Tongue (tissue), 2 donors: ENCODE results near the gene ZBP1. TPM values are rescaled to one million over a fixed set of nuclear protein-coding genes. Genes with fewer than 3 reads are reported as not detected.
A peak's percentile ranks its signal among the peaks of the same experiment; 100 is the strongest.
"Not testable (repeated sequence)": the region's sequence is repeated elsewhere in the genome, so short reads cannot be mapped to it uniquely, and the experiment has no call there.

Experiments
- DNase-seq: peaks from one replicate; pipeline ENCODE4 v3.0.0-alpha.2; 2015
- total RNA-seq: library from RNA; depleted of rRNA; stranded (reverse); fragments of >200 nt; gene quantifications from one replicate; pipeline ENCODE4 v1.2.3, GENCODE V29; 2014

Gene ZBP1
- total RNA-seq, 1 donor from 2014 or later: 0.10 TPM

DNA sequence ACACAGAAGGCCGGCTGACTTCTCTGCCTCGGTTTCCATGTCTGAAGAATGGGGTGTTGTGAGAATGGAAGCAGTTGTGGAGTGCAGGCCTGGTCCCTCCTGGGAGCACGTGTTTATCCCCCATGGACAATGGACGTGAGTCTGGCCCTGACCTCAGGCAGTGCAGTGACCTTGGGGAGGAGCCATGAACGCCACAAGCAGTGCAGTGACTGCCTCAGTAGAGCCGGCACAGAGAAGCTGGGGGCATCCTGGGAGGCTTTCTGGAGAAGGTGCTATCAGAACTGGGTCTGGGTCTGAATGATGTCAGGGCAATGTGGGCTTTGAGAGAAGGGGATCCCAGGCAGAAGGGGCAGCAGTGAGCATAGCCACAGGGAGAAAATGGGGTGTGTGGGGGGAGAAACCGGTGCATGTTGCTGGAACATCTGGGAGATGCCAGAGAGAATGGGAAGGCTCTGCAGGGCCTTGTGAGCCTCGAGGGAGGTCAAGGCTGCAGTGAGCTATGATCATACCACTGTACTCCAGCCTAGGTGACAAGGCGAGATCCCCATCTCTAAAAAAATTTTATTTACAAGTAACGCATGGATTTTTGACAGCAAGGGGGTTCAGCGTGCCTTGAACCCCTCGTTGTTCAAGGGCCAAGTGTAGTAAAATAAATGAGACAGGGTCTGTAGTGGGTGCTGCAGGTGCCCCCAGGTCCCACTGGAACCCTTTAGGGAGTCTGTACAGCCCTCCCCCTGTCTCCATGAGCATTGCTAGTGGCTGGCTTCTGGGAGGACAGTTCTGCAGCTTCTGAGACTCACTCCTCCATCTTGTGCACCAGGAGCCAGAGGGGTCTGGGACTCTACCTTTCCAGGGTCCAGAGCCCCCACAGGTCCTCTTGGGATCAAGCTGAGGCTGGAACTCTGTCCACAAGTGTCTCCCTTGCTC lies 27.0 kb upstream of the ZBP1 start:
- DNase-seq: no peak

DNA sequence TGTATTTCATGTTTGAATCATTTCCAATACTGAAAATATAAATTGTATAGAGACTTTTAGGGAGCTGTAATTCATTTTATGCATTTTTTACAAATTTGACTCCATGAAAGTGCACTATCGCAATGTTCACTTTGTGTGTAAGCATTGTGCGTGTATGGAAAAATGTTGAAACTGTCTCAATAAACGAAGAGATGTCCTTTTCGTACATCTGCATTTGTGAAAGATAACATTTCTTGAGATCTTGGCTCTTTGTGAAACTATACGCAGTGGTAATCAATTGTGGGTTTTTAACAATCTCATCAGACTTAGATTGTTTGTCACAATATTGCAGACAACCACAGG lies 18.6 kb upstream of the ZBP1 start:
- no peak for DNase-seq

DNA sequence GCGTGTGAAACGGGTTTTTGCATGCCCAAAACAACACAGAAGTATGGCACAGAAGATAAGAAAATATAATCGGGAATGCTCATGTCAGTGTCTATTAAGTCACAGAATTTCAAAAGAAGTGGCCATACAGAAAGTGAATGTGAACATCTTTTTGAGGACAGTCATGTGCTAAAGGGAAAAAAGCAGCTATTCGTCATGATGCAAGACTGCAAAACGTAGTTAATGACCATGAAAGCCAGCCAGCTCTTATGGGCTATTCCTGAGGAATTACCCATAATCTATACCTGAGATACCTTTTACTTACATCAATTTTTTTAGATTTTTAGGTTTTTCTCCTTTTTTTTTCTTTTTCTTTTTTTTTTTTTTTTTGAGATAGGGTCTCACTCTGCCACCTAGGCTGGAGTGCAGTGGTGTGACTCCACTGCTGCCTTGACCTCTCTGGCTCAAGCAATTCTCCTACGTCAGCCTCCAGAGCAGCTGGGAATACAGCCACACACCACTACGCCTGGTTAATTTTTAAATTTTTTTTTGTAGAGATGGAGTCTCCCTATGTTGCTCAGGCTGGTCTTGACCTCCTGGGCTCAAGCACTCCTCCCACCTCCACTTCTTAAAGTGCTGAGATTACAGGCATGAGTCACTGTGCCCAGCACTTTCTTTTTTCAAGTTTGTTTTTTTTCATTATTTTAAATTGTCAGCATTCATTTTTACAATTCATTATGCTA lies 18.1 kb upstream of the ZBP1 start:
- no peak for DNase-seq

DNA sequence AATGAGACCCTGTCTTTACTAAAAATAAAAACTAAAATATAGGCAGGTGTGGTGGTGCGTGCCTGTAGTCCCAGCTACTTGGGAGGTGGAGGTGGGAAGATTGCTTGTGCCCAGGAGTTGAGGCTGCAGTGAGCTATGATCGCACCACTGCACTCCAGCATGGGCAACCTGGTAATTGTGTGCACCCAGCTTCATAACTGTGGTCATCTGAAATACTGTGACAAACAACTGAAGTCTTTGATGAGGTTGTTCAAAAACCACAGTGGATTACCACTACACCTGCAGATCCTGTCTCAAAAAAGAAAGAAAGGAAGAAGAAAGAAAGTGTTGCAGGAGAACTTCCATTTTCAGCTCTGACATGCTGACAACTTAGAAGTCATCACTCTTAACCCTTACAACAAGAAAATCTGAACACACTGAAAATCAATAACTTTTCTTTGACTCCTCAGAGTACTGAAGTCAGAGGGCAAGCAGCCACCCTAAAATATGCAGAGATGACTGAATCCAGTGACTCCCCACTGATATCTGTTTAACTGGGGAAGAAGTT lies 13.8 kb upstream of the ZBP1 start:
- no peak for DNase-seq

DNA sequence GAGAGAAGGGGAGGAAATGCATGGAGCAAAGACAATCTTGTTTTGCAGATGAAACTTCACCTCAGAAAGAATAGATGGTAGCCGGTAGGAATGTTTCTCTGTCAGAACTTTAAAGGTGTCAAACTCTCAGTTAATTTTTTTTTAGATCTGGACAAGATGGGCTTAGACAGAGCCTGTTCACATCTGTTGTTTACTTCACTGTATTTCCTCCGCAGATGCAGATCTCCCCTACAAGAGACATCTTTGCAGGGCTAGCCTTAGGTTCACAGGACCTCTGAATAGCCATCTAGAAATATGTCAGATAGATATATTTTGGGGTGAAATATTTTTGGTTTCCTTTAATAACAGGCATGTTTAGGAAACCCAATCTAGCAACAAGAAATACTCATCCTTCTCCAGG lies 12.1 kb upstream of the ZBP1 start:
- no peak for DNase-seq

DNA sequence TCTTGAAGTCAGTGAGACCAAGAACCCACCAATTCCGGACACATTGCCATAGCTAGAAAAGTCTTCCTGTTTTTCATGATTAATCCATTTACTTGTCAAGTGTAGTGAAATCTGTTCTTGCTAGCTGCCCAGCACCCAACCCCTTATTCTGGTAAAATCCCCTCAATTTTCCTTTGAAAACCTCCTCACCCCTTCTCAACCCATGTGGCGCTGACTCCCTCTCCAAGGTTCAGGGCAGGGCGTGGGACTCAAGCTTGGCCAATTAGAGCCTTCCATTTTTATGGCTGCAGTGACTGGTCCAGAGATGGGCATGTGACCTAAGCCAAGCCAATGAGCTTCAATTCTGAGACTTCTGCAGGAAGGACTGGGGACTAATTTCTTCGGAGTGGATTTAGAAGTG lies 9.8 kb upstream of the ZBP1 start:
- no peak for DNase-seq

DNA sequence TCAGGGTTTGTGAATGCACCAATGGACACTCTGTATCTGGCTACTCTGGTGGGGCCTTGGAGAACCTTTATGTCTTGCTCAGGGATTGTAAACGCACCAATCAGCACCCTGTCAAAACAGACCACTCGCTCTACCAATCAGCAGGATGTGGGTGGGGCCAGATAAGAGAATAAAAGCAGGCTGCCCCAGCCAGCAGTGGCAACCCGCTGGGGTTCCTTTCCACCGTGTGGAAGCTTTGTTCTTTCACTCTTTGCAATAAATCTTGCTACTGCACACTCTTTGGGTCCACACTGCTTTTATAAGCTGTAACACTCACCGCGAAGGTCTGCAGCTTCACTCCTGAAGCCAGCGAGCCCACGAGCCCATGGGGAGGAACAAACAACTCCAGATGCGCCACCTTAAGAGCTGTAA lies 9.3 kb upstream of the ZBP1 start:
- not testable (repeated sequence) for DNase-seq

DNA sequence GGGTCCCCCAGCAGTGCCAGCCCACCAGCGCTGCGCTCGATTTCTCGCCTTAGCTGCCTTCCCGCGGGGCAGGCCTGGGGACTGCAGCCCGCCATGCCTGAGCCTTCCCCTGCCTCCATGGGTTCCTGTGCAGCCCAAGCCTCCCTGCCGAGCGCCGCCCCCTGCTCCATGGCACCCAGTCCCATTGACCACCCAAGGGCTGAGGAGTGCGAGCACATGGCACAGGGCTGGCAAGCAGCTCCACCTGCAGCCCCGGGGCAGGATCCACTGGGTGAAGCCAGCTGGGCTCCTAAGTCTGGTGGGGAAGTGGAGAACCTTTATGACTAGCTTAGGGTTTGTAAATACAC lies 8.7 kb upstream of the ZBP1 start:
- not testable (repeated sequence) for DNase-seq

DNA sequence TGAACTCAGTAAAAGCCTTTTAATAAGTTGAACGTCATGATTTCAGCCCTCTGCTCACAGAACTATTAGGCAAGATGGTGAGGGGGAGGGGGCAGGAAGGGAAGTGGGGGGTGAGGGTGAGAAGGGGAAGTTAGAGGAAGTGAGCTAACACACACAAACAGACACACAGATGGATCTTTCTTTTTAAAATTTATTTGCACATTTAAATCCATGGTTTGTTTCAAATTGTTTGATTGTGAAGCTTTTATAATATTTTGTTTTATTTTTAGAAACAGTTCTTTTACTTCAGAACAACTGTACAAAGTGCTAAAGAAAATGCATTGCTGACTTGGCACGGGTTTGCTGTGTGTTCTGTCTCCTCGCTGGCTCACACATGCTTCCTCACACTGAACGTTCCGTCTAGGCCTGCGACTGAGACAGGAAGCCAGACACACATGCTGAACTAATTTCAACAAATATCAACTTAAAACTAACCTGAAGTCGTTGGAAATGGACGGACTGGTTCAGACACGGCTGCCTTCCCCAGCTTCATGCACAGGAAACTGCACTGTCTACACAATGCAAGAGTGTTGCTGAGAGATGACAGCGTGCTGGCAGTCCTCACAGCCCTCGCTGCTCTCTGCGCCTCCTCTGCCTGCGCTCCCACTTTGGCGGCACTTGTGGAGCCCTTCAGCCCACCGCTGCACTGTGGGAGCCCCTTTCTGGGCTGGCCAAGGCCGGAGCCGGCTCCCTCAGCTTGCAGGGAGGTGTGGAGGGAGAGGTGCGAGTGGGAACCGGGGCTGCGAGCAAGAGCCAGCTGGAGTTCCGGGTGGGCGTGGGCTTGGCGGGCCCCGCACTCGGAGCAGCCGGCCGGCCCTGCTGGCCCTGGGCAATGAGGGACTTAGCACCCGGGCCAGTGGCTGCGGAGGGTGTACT lies 8.1 kb upstream of the ZBP1 start:
- DNase-seq: peak; percentile 84

DNA sequence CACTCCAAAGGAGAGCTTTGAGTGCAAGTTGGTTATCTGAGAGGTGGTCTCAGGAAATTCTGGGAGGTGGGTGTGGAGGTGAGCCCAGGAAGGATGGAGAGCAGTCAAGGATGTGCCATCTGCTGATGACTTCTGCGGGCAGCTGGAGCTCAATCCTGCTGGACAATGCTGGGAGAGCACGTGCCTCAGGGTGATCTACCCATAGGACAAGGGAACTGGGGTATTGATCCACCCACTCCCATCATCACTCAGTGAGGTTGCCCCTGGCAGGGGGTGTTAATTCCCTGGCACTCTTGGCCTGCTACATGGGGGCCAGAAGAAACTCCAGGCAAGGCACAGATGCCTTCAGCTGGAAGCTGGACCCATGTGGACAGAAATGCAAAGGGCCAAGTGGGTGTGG lies 7.1 kb upstream of the ZBP1 start:
- DNase-seq: no peak

DNA sequence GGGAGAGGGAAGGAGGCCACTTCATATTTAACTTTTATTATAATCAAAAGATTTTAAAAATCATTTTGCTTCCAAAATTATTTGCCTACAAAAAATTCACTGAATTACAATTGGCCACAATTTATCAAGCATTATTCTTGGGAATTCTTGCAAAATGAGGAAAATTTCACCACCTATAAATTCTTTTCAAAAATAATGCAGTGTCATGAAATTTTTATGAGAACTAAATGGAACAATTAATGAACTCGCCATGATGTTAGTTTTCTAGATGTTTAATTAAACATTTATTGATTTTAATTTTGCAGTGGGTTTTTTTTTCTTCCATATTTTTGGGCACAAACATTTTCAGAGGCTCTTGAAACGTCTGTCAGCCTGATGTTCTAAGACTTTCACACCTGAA lies 5.8 kb upstream of the ZBP1 start:
- DNase-seq: no peak

DNA sequence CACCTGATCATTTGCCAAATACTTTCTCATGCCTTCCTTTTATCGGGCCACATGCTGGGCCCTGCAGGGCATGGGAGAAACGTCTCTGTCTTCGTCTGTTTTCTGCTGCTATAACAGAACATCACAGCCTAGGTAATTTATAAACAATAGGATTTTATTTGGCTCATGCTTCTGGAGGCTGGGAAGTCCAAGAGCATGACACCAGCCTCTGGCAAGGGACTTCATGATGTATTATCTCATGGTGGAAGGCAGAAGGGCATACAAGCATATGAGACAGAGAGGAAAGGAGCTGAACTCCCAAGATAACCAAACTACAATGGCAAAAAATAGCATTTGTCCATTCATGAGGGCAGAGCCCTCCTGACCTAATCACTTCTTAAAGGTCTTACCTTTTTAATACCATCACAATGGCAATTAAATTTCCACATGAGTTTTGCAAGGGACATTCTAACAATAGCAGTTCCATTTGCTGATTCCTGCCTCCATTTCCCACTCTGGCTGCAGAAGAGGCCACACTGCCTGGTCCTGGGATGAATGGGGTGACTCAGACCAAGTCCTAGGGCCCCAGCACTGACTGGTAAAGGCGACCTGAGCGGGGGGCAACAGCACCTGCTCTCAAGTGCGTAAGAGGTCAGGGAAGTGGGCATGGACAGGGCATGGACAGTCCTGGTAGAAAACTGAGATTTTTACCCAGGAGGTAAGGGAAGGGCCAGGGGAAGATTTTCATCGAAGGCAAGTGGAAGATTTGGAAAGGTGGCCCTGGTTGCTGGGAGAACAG lies 5.1 kb upstream of the ZBP1 start:
- DNase-seq: no peak

DNA sequence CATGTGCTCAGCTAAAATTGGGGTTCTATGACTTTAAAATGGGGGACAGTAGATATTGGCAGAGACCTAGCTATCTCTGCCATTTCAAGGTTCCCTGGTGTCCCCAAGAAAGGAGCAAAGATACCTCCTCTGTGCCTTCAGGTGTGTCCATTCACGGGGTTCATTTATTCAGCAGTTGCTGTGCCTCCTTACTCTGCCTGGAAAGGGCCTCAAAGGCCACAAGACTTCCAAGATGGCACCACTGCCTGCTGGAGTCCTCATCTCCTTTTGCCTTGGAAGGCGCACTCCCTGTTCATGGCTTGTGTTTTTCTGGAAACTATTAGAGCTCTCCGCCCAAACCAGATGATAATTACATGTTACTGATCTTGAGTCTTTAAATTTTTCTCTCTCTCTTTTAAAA lies 3.9 kb upstream of the ZBP1 start:
- DNase-seq: no peak

DNA sequence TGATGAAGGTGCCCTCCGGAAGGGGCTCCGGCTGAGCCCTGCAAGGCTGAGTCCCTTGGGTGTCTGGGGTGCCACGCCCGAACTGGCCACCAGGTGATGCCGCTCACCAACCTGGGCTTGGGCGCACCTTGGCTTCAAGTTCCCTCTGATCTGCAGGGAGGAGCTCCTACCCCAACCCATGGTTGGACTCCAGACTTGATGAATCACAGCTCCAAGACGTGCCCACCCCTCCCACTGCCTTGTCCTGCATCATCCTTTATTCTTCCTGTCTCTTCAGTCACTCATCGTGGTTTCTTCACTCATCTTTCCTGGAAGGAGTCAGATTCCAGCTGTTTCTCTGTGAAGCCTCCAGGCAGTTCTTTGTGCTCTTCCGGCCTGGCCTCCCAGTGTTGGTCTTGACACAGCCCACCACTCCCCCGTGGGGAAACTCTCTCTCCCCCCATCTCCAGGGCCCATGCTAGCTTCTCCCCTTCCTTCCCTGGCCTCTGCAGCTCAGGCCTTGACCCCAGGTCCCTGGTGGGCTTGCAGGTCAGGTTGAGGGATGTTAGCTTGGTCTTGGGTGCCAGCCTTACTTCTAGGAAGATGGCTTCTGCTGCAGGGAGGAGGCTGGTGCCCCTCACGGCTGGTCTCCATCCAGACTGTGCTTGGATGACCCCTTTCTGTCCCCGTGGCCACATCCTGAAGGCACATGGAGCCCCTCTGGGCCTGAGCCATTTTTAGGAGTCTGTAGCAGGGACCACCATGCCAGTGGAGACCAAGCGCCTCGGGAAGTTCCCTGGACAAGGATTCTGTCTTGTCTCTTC lies 2.6 kb upstream of the ZBP1 start:
- DNase-seq: peak; percentile 37

DNA sequence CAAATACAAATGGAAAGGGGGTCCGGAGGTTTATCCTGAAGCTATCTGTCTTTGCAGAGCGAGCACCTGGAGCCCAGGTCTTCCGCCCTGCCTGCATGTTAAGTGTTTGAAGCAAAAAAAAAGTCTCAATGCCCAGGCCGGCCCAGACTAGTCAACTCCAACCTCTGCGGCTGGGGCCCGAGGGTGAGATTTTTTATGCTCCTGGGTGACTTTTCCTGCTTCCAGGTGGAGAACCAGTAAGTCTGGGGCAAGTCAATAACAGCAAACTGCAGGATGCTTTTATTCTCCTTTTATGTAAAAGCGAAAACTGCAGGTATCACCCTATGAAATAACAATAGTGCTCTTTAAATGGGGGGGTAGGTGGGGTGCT lies 2.0 kb upstream of the ZBP1 start:
- DNase-seq: no peak

DNA sequence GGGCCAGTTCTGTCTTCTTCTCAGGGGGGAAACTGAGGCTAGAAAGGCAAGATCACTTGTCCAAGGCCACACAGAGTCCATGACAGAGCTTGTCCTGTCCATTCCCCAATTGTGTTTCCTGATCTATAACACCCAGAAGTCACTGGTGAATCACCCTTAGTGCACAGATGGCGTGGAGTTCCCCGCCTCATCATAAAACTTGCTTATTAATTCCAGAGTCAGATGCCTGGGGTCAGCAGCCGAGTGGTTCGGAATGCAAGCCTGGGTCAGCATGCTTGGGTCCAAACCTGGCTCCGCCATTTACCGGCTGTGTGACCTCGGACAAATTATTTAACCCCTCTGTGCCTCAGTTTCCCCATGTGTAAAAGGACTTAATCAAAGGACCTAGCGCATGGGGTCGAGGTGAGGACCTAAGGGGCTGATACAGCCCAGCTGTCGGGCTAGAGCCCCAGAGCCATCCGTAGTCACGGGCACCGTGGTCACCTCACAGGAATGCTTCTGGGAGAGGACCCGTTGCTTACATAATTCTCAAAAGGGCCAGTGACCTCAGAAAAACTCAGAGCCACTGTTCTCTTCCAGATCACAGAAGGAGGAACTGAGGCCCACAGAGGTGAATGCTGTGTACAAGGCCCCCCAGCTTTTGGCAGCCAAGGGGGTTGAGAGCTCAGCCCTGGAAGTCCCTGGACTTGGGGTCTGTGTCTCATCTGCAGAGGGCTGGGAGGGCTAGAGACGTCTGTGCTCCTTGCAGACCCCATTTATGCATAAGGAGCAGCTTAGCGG lies 1.4 kb upstream of the ZBP1 start:
- DNase-seq: no peak

DNA sequence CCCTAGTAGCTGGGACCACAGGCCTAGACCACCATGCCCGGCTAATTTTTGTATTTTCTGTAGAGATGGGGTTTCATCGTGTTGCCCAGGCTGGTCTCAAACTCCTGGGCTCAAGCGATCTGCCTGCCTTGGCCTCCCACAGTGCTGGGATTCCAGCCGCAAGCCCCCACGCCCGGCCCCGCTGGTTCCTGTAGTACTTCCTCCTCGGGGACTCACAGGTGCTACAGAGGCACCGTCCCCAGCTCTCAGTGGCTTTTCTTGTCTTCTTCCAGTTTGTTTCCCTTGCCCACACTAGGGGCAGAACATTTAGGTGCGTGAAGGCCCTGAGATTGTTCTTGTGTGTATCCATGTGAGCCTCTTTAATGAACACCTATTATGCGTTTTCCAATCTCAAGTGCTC lies 773 bp upstream of the ZBP1 start:
- no peak for DNase-seq

DNA sequence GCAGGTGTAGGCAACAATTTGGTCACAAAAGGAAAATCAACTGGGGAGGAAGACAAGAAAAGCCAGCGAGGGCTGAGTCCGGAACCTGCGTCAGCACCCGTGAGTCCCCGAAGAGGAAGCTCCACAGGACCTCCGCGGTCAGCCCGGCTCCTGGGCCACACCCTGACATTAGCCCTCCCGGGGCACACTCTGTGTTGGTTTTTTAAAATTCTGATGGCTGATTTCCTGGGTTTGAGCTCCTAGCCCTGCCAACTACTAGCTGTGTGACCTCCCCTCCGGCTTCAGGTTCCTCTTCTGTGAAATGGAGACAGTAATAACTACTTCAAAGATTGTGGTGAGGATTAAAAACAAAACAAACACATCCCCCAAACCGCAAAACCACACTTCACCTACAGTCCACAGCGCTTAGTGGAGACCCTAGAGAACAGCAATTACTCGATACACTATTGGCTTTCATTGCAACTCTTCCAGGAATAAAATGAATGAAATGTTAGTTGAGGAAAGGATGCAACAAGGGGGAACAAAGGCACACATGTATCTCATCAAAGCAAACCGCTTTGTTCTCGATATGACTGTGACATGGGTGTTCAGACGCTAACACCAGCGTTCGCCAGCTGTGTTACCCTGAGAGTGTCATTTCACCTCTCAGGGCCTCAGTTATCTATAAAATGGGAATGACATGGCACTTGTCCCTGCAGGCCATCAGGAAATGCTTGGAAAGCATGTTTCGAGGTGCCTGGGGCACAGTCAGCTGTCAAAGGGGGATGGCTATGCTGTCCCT lies 985 bp downstream of the ZBP1 start:
- no peak for DNase-seq

DNA sequence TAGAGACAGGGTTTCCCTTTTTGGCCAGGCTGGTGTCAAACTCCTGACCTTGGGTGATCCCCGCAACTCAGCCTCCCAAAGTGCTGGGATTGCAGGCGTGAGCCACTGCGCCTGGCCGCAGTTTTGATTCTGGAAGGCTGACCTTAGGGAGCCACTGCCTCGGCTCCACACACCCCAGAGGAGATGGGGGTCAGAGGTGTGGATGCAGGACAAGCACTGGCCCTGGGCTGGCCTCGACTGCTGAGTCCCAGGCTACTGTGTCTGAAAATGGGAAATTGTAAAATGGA lies 1.5 kb downstream of the ZBP1 start:
- DNase-seq: no peak
